OCI-LY7 (cell line): ENCODE measurements around the gene RPL37. TPM values are rescaled to one million over a fixed set of nuclear protein-coding genes. Genes with fewer than 3 reads are reported as not detected.
A peak's percentile ranks its signal among the peaks of the same experiment; 100 is the strongest.
"Not testable (repeated sequence)": the region's sequence is repeated elsewhere in the genome, so short reads cannot be mapped to it uniquely, and the experiment has no call there.

Experiments
- BruUV-seq: library from RNA; stranded (reverse); fragments of 400-500 nt; replicated peaks from 2 replicates; lab custom pipeline; 2021; lab: Mats Ljungman, UMichigan
- CTCF ChIA-PET: fragments of 300-600 bp; sonication (Branson Sonifier 250); formaldehyde crosslinking; loops from one replicate; lab custom pipeline; 2022; ENCODE audit warnings: antibody characterized with exemption; ENCODE audit not compliant: unreplicated experiment; lab: Charles Lee
- POLR2A ChIA-PET: fragments of 300-600 bp; sonication (Branson Sonifier 250); formaldehyde crosslinking; loops from one replicate; lab custom pipeline; 2022; ENCODE audit warnings: antibody characterized with exemption; lab: Charles Lee
- DNase-seq: peaks from one replicate; pipeline ENCODE4 v3.0.0-alpha.2; 2015; ENCODE audit warnings: low spot score
- H2AFZ ChIP-seq: fragments of 200-600 bp; sonication (generic), shearing (Covaris generic); 2 replicates; pipeline ENCODE4 v1.6.1; 2014; ENCODE audit warnings: mild to moderate bottlenecking, antibody characterized with exemption, low read length, moderate library complexity
- H3K27ac ChIP-seq: fragments of 200-600 bp; sonication (generic); 2 replicates; pipeline ENCODE4 v1.5.1; 2014; ENCODE audit warnings: mixed run types, low read depth, mild to moderate bottlenecking, moderate library complexity, low read length, inconsistent platforms; ENCODE audit not compliant: poor library complexity, severe bottlenecking
- H3K36me3 ChIP-seq: fragments of 200-600 bp; sonication (generic); 2 replicates; pipeline ENCODE4 v1.6.1; 2014; ENCODE audit warnings: mild to moderate bottlenecking, antibody characterized with exemption, low read length, moderate library complexity, mixed read lengths; ENCODE audit not compliant: insufficient read depth
- H3K4me1 ChIP-seq: fragments of 200-600 bp; sonication (generic); 2 replicates; pipeline ENCODE4 v1.5.1; 2014; ENCODE audit warnings: mild to moderate bottlenecking, low read length; ENCODE audit not compliant: insufficient read depth, poor library complexity, severe bottlenecking
- H3K4me2 ChIP-seq: fragments of 200-600 bp; sonication (generic); 2 replicates; pipeline ENCODE4 v1.6.1; 2014; ENCODE audit warnings: mild to moderate bottlenecking, low read length
- H3K4me3 ChIP-seq: fragments of 200-600 bp; sonication (generic); 2 replicates; pipeline ENCODE4 v1.5.1; 2014; ENCODE audit warnings: mild to moderate bottlenecking, low read depth, low read length; ENCODE audit not compliant: poor library complexity, severe bottlenecking
- H3K79me2 ChIP-seq: fragments of 200-600 bp; sonication (generic); 2 replicates; pipeline ENCODE4 v1.6.1; 2016; ENCODE audit warnings: low read depth, mild to moderate bottlenecking, low read length, moderate library complexity, mixed read lengths; ENCODE audit not compliant: insufficient read depth
- H3K9me2 ChIP-seq: fragments of 200-600 bp; sonication (generic); 2 replicates; pipeline ENCODE4 v1.6.1; 2016; ENCODE audit warnings: mild to moderate bottlenecking, low read length, mixed read lengths; ENCODE audit not compliant: insufficient read depth
- H3K9me3 ChIP-seq: fragments of 200-600 bp; sonication (generic); 2 replicates; pipeline ENCODE4 v1.6.1; 2014; ENCODE audit warnings: mild to moderate bottlenecking, mixed run types, low read length, mixed read lengths
- H4K20me1 ChIP-seq: fragments of 200-600 bp; sonication (generic); 2 replicates; pipeline ENCODE4 v1.6.1; 2014; ENCODE audit warnings: mild to moderate bottlenecking, antibody characterized with exemption, low read length, moderate library complexity, mixed read lengths; ENCODE audit not compliant: insufficient read depth
- intact Hi-C: fragments of 100-400 bp; cut with micrococcal nuclease; formaldehyde crosslinking; loops from one replicate; pipeline ENCODE4 v1.10.0; 2022; ENCODE audit not compliant: unreplicated experiment
- total RNA-seq, 2 experiments: library from RNA; depleted of rRNA in 1 of 2; stranded (reverse); fragments of >200 nt in 1 of 2; shearing (Covaris generic) in 1 of 2; gene quantifications; 2 replicates each; pipeline ENCODE4 v1.2.3, GENCODE V29; 2014 to 2022
- TF ChIP-seq, protein P1 (sequence below): fragments of 200-600 bp; sonication (generic); conservative IDR thresholded peaks from 2 replicates; pipeline ENCODE4 v1.5.1; 2014; ENCODE audit warnings: mild to moderate bottlenecking, antibody characterized with exemption, low read length, moderate library complexity, mixed read lengths

The RPL37 gene
- total RNA-seq, 2 experiments from 2014 or later: 1,905 to 2,779 TPM

DNA sequence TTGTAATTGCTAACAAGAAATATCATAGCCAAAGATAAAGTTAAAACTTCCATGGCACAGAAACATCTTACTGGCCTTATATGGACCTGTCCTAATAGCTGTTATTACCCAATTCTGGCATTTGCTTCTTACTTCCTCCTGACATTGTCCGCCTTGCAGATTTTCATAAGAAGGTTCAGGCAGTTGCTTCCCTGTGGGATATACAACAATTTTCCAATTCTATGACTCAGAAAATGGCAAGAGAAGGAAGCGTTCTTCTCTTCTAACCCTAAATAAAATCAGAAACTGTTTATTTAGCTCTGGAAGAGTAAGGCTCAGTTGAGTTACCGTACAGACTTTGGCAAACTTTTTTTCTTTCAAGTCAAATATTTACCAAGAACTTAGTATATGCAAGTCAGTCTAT is 38.5 kb downstream of the RPL37 start:
- Histone ChIP-seq H2AFZ (no peak overlapping the region), H4K20me1 (peaks cover 29% of the 10 kb centered on the region), H3K9me2 (no peaks in the 10 kb centered on the region), H3K36me3 (peaks cover 16% of the 10 kb centered on the region; the same call in 1 of the 2 replicates), H3K79me2 (peaks cover 69% of the 10 kb centered on the region), H3K9me3 (no peaks in the 10 kb centered on the region), H3K4me2 (peak overlapping the region; percentile 89), H3K27ac (peak overlapping the region; percentile 79), H3K4me1 (peaks cover 17% of the 10 kb centered on the region), H3K4me3 (peak overlapping the region; percentile 91)
- TF ChIP-seq, protein P1, sequence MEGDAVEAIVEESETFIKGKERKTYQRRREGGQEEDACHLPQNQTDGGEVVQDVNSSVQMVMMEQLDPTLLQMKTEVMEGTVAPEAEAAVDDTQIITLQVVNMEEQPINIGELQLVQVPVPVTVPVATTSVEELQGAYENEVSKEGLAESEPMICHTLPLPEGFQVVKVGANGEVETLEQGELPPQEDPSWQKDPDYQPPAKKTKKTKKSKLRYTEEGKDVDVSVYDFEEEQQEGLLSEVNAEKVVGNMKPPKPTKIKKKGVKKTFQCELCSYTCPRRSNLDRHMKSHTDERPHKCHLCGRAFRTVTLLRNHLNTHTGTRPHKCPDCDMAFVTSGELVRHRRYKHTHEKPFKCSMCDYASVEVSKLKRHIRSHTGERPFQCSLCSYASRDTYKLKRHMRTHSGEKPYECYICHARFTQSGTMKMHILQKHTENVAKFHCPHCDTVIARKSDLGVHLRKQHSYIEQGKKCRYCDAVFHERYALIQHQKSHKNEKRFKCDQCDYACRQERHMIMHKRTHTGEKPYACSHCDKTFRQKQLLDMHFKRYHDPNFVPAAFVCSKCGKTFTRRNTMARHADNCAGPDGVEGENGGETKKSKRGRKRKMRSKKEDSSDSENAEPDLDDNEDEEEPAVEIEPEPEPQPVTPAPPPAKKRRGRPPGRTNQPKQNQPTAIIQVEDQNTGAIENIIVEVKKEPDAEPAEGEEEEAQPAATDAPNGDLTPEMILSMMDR: no peak
- POLR2A ChIA-PET: interaction anchor here (0.7 to 1.7 kb wide), 5 partner anchors 8 to 420 kb away, joined by 3 to 7 read pairs (median 3); no protein-coding TSS in a partner anchor
- BruUV-seq: no TSS peak
- intact Hi-C loops: no loop called here
- DNase-seq: peak; percentile 5
- CTCF ChIA-PET: no interaction called here

DNA sequence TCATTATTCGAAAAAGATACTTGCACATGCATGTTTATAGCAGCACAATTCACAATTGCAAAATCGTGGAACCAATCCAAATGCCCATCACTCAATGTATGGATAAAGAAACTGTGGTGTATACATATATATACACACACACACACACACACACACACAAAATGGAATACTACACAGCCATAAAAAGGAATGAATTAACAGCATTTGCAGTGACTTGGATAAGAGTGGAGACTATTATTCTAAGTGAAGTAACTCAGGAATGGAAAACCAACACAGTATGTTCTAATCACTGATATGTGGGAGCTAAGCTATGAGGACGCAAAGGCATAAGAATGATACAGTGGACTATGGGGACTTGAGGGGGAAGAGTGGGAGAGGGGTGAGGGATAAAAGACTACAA is 40.1 kb downstream of the RPL37 start:
- Histone ChIP-seq H4K20me1 (peaks cover 29% of the 10 kb centered on the region), H3K36me3 (peaks cover 20% of the 10 kb centered on the region), H3K4me1 (peaks cover 14% of the 10 kb centered on the region), H3K79me2 (peaks cover 85% of the 10 kb centered on the region)
- BruUV-seq, H3K9me3 ChIP-seq, H3K4me2 ChIP-seq, H3K4me3 ChIP-seq, H3K9me2 ChIP-seq, POLR2A ChIA-PET, DNase-seq, H2AFZ ChIP-seq, intact Hi-C loops, CTCF ChIA-PET, H3K27ac ChIP-seq: not testable (repeated sequence)

DNA sequence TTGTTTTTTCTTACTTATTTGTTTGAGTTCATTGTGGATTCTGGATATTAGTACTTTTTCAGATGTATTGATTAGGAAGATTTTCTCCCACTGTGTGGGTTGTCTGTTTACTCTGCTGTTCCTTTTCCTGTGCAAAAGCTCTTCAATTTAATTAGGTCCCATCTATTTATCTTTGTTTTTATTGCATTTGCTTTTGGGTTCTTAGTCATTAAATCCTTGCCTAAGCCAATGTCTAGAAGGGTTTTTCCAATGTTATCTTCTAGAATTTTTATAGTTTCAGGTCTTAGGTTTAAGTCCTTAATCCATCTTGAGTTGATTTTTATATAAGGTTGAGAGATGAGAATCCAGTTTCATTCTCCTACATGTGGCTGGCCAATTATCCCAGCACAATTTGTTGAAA is 40.7 kb downstream of the RPL37 start:
- H3K9me2 ChIP-seq, BruUV-seq, H2AFZ ChIP-seq, H3K4me3 ChIP-seq, H3K9me3 ChIP-seq, CTCF ChIA-PET, DNase-seq, H3K4me1 ChIP-seq, H3K27ac ChIP-seq, H3K4me2 ChIP-seq, intact Hi-C loops: not testable (repeated sequence)
- POLR2A ChIA-PET: interaction anchor here (0.6 to 0.7 kb wide), 2 partner anchors 10 to 79 kb away, joined by 3 read pairs; no protein-coding TSS in a partner anchor
- peaks cover 21% of the 10 kb centered on the region for H3K36me3 ChIP-seq
- peaks cover 29% of the 10 kb centered on the region for H4K20me1 ChIP-seq
- peaks cover 89% of the 10 kb centered on the region for H3K79me2 ChIP-seq

DNA sequence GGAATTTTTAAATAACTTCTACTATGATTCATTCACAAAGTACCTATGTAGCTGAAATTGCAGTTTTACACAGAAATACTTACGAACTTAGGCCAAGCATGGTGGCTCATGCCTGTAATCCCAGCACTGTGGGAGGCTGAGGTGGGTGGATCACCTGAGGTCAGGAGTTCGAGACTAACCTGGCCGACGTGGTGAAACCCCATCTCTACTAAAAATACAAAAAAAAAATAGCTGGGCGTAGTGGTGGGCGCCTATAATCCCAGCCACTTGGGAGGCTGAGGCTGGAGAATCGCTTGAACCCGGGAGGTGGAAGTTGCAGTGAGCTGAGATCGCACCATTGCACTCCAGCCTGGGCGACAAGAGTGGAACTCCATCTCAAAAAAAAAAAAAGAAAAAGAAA is 42.3 kb downstream of the RPL37 start:
- H2AFZ ChIP-seq, DNase-seq, BruUV-seq, H3K4me3 ChIP-seq, H3K9me3 ChIP-seq, H3K4me1 ChIP-seq, H3K9me2 ChIP-seq, intact Hi-C loops, H3K4me2 ChIP-seq, CTCF ChIA-PET, H3K27ac ChIP-seq: not testable (repeated sequence)
- Histone ChIP-seq H3K79me2 (peaks cover 97% of the 10 kb centered on the region), H4K20me1 (peaks cover 29% of the 10 kb centered on the region), H3K36me3 (peaks cover 37% of the 10 kb centered on the region)
- POLR2A ChIA-PET: interaction anchor here (0.6 to 1.1 kb wide), 2 partner anchors 17 to 23 kb away, joined by 3 to 6 read pairs; no protein-coding TSS in a partner anchor
